ENCODE data around the gene ACBD5. TPM values are rescaled to one million over a fixed set of nuclear protein-coding genes. Genes with fewer than 3 reads are reported as not detected.

Gene ACBD5
- total and polyA plus RNA-seq, 7 experiments from 2014 or later, result 6.9 to 22.2 (median 19.2) TPM

- ChIA-PET CTCF (no interaction called here), POLR2A (interaction anchor here (1.1 to 2.7 kb wide), 7 partner anchors 10 to 99 kb away, joined by 3 to 43 read pairs (median 11); partner anchors contain the start of genes ACBD5 and ANKRD26)
- ATAC-seq (no peak), DNase-seq (no peak)
- H3K27ac Mint-ChIP-seq, result peak overlapping the region; percentile 100
- peaks cover 35 to 71% (median 53%) of the 10 kb centered on the region in 7 donors for H3K4me1 Mint-ChIP-seq
- Histone ChIP-seq H3K27ac (ENCODE audit: low read depth, low read length) (peak overlapping the region; percentile 99), H3K9me3 (ENCODE audit: control insufficient read depth in 2 of 3, low read length in 3 of 3) (no peaks in the 10 kb centered on the region), H3K4me3 (ENCODE audit: low read length) (peak overlapping the region; percentile 90), H3K36me3 (ENCODE audit: control insufficient read depth in 2 of 3, insufficient read depth in 3 of 3, low read length in 3 of 3) (peaks cover 3 to 15% (median 5%) of the 10 kb centered on the region in 3 experiments), H3K27me3 (ENCODE audit: control insufficient read depth in 2 of 2, insufficient read depth in 2 of 2, low read length in 2 of 2) (no peaks in the 10 kb centered on the region), H3K4me1 (ENCODE audit: control insufficient read depth in 2 of 2, insufficient read depth in 2 of 2, low read length in 2 of 2) (peaks cover 13 to 17% of the 10 kb centered on the region in 2 donors)
- peaks cover 0 to 2% (median 0%) of the 10 kb centered on the region in 5 donors for H3K27me3 Mint-ChIP-seq
- peak overlapping the region; percentile 91 to 100 (median 99) for H3K4me3 Mint-ChIP-seq
- intact Hi-C loops (cut with micrococcal nuclease), result loop anchor here (2.0 to 5.0 kb wide), 2 partner anchors 15 to 416 kb away; no protein-coding TSS in a partner anchor
- peaks cover 0 to 8% (median 0%) of the 10 kb centered on the region in 11 donors for H3K9me3 Mint-ChIP-seq
- H3K36me3 Mint-ChIP-seq, result peaks cover 5 to 25% (median 17%) of the 10 kb centered on the region in 5 donors
These were observed 87.3 kb downstream of the ACBD5 start for GRCh38 chr10:27153329-27153728.

GRCh38 chr10:27152687-27153086 lies 87.9 kb downstream of the ACBD5 start:
- Histone ChIP-seq H3K4me3 (ENCODE audit: low read length) (peak overlapping the region; percentile 90), H3K36me3 (ENCODE audit: control insufficient read depth in 2 of 3, insufficient read depth in 3 of 3, low read length in 3 of 3) (peaks cover 7 to 20% (median 8%) of the 10 kb centered on the region in 3 experiments), H3K4me1 (ENCODE audit: control insufficient read depth in 2 of 2, insufficient read depth in 2 of 2, low read length in 2 of 2) (peaks cover 13 to 17% of the 10 kb centered on the region in 2 donors), H3K27ac (ENCODE audit: low read depth, low read length) (peak overlapping the region; percentile 99), H3K9me3 (ENCODE audit: control insufficient read depth in 2 of 3, low read length in 3 of 3) (no peaks in the 10 kb centered on the region), H3K27me3 (ENCODE audit: control insufficient read depth in 2 of 2, insufficient read depth in 2 of 2, low read length in 2 of 2) (no peaks in the 10 kb centered on the region)
- POLR2A ChIA-PET, result interaction anchor here (2.7 kb wide), 1 partner anchor 52 kb away, joined by 43 read pairs; the partner anchor contains the start of gene ANKRD26
- CTCF ChIA-PET, result interaction anchor here (0.9 kb wide), 1 partner anchor 71 kb away, joined by 3 read pairs; no protein-coding TSS in a partner anchor
- H3K4me1 Mint-ChIP-seq, result peaks cover 36 to 74% (median 52%) of the 10 kb centered on the region in 7 donors
- H3K9me3 Mint-ChIP-seq, result peaks cover 0 to 8% (median 0%) of the 10 kb centered on the region in 11 donors
- H3K36me3 Mint-ChIP-seq, result peaks cover 7 to 26% (median 20%) of the 10 kb centered on the region in 5 donors
- intact Hi-C loops (cut with micrococcal nuclease), result loop anchor here (2.0 to 5.0 kb wide), 2 partner anchors 14 to 415 kb away; no protein-coding TSS in a partner anchor
- peaks cover 0 to 2% (median 0%) of the 10 kb centered on the region in 5 donors for H3K27me3 Mint-ChIP-seq
- H3K4me3 Mint-ChIP-seq, result peak overlapping the region; percentile 91 to 100 (median 99)
- DNase-seq, result no peak
- no peak for ATAC-seq
- H3K27ac Mint-ChIP-seq, result peak overlapping the region; percentile 100

DNA sequence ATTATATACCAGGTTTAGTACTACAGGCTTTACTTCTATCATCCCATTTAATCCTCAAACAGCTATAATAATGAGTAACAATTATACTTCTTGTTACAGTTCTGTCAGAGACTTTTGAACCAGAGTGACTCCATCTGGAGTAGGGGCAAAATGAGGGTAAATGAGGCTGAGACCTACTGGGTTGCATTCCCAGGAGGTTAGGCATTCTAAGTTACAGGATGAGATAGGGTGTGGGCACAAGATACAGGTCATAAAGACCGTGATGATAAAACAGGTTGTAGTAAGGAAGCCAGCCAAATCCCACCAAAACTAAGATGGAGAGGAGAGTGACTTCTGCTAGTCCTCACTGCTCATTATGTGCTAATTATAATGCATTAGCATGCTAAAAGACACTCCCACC lies 90.3 kb downstream of the ACBD5 start:
- Histone ChIP-seq H3K4me1 (ENCODE audit: control insufficient read depth in 2 of 2, insufficient read depth in 2 of 2, low read length in 2 of 2) (peaks cover 13 to 17% of the 10 kb centered on the region in 2 donors), H3K9me3 (ENCODE audit: control insufficient read depth in 2 of 3, low read length in 3 of 3) (no peaks in the 10 kb centered on the region), H3K27ac (ENCODE audit: low read depth, low read length) (no peak overlapping the region), H3K36me3 (ENCODE audit: control insufficient read depth in 2 of 3, insufficient read depth in 3 of 3, low read length in 3 of 3) (peaks cover 10 to 38% (median 21%) of the 10 kb centered on the region in 3 experiments), H3K27me3 (ENCODE audit: control insufficient read depth in 2 of 2, insufficient read depth in 2 of 2, low read length in 2 of 2) (no peaks in the 10 kb centered on the region), H3K4me3 (ENCODE audit: low read length) (no peak overlapping the region)
- peaks cover 0 to 2% (median 0%) of the 10 kb centered on the region in 5 donors for H3K27me3 Mint-ChIP-seq
- H3K4me3 Mint-ChIP-seq, result peak overlapping the region in 8 of 10 donors; percentile 18 to 68 (median 32)
- ChIA-PET POLR2A (interaction anchor here (0.6 to 0.7 kb wide), 2 partner anchors 54 to 1201 kb away, joined by 3 read pairs; no protein-coding TSS in a partner anchor), CTCF (interaction anchor here (0.7 kb wide), 1 partner anchor 976 kb away, joined by 3 read pairs; no protein-coding TSS in a partner anchor)
- H3K36me3 Mint-ChIP-seq, result peaks cover 7 to 37% (median 20%) of the 10 kb centered on the region in 5 donors
- peaks cover 0 to 4% (median 0%) of the 10 kb centered on the region in 11 donors for H3K9me3 Mint-ChIP-seq
- ATAC-seq, result no peak
- intact Hi-C loops (cut with micrococcal nuclease), result loop anchor here in 1 of 2 donors (5.0 kb wide), 1 partner anchor 413 kb away; no protein-coding TSS in a partner anchor
- peaks cover 38 to 80% (median 53%) of the 10 kb centered on the region in 7 donors for H3K4me1 Mint-ChIP-seq
- DNase-seq, result no peak
- peak overlapping the region in 3 of 9 donors; percentile 6 to 77 (median 74) for H3K27ac Mint-ChIP-seq

DNA sequence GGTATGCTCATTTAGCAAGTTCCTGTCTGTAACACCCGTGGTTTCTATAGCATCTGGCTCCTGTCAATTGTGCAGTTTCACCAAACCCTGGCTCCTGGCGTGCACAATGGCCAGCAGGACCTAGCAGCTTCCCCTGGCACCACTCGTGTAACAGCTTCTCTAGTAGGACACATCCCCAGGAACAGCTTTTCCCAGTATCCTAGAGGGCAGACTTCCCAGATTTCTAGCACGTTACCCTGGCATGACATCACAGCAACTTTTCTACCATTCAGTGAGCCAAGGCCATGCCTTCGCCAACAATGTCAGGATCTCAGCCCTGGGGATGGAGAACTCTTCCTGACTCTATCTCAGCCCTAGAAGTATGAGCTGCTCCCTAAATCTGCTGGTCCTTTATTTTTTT lies 92.9 kb downstream of the ACBD5 start:
- Mint-ChIP-seq H3K4me1 (peaks cover 26 to 66% (median 47%) of the 10 kb centered on the region in 7 donors), H3K27me3 (no peaks in the 10 kb centered on the region), H3K4me3 (peak overlapping the region in 1 of 10 donors; percentile 39), H3K9me3 (no peaks in the 10 kb centered on the region), H3K27ac (peak overlapping the region in 1 of 9 donors; percentile 71), H3K36me3 (peaks cover 3 to 44% (median 18%) of the 10 kb centered on the region in 5 donors)
- ChIA-PET CTCF (no interaction called here), POLR2A (interaction anchor here (0.6 to 1.0 kb wide), 2 partner anchors 12 to 71 kb away, joined by 3 to 4 read pairs; no protein-coding TSS in a partner anchor)
- Histone ChIP-seq H3K27ac (ENCODE audit: low read depth, low read length) (no peak overlapping the region), H3K36me3 (ENCODE audit: control insufficient read depth in 2 of 3, insufficient read depth in 3 of 3, low read length in 3 of 3) (peaks cover 21 to 42% (median 27%) of the 10 kb centered on the region in 3 experiments), H3K27me3 (ENCODE audit: control insufficient read depth in 2 of 2, insufficient read depth in 2 of 2, low read length in 2 of 2) (no peaks in the 10 kb centered on the region), H3K9me3 (ENCODE audit: control insufficient read depth in 2 of 3, low read length in 3 of 3) (no peaks in the 10 kb centered on the region), H3K4me3 (ENCODE audit: low read length) (no peak overlapping the region), H3K4me1 (ENCODE audit: control insufficient read depth in 2 of 2, insufficient read depth in 2 of 2, low read length in 2 of 2) (peaks cover 6 to 8% of the 10 kb centered on the region in 2 donors)
- intact Hi-C loops (cut with micrococcal nuclease), result no loop called here
- ATAC-seq (no peak), DNase-seq (no peak)

DNA sequence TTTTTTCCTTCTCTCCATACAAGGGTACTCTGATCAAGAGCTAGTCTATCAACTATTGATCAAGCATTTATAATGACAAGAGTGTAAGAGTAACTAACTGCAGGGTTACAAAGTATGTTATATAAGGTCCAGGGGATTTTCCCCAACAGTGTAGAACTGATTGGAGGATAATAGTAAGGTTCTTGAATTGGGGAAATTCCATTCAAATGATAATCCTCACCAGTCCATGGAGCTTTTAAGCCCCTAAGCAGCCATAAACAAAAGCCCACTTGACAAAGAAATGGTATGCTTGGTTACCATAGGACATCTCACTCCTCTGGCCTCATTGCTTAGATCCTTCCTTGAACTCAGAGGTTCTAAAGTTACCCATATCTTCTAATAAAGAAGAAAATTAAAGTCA lies 94.7 kb downstream of the ACBD5 start:
- ChIA-PET POLR2A (interaction anchor here (1.1 kb wide), 1 partner anchor 96 kb away, joined by 3 read pairs; no protein-coding TSS in a partner anchor), CTCF (interaction anchor here (0.6 to 1.2 kb wide), 2 partner anchors 8 to 622 kb away, joined by 3 to 4 read pairs; partner anchors contain the start of gene YME1L1)
- Histone ChIP-seq H3K9me3 (ENCODE audit: control insufficient read depth in 2 of 3, low read length in 3 of 3) (no peaks in the 10 kb centered on the region), H3K27me3 (ENCODE audit: control insufficient read depth in 2 of 2, insufficient read depth in 2 of 2, low read length in 2 of 2) (no peaks in the 10 kb centered on the region), H3K4me1 (ENCODE audit: control insufficient read depth in 2 of 2, insufficient read depth in 2 of 2, low read length in 2 of 2) (no peaks in the 10 kb centered on the region), H3K36me3 (ENCODE audit: control insufficient read depth in 2 of 3, insufficient read depth in 3 of 3, low read length in 3 of 3) (peaks cover 24 to 50% (median 27%) of the 10 kb centered on the region in 3 experiments), H3K4me3 (ENCODE audit: low read length) (no peak overlapping the region), H3K27ac (ENCODE audit: low read depth, low read length) (no peak overlapping the region)
- no peak overlapping the region for H3K4me3 Mint-ChIP-seq
- H3K9me3 Mint-ChIP-seq, result peaks cover 0 to 1% (median 0%) of the 10 kb centered on the region in 11 donors
- peaks cover 3 to 44% (median 13%) of the 10 kb centered on the region in 5 donors for H3K36me3 Mint-ChIP-seq
- H3K4me1 Mint-ChIP-seq, result peaks cover 12 to 49% (median 34%) of the 10 kb centered on the region in 7 donors
- H3K27ac Mint-ChIP-seq, result peak overlapping the region in 2 of 9 donors; percentile 9 to 51
- peak; percentile 42 for ATAC-seq
- intact Hi-C loops (cut with micrococcal nuclease), result no loop called here
- H3K27me3 Mint-ChIP-seq, result no peaks in the 10 kb centered on the region
- no peak for DNase-seq

Measured in naive thymus-derived CD4-positive, alpha-beta T cell (primary cell).